GM12878 (cell line): ENCODE measurements around the gene HIVEP1. TPM values are rescaled to one million over a fixed set of nuclear protein-coding genes. Genes with fewer than 3 reads are reported as not detected.

Source experiments
- ATAC-seq: fragments of 200-7000 bp; cut with Tn5 transposase; 3 replicates; pipeline ENCODE4 v1.9.1; 2020; ENCODE audit warnings: mild to moderate bottlenecking, moderate library complexity
- BruUV-seq: library from RNA; stranded (reverse); fragments of 400-500 nt; replicated peaks from 2 replicates; lab custom pipeline; 2021; lab: Mats Ljungman, UMichigan
- CTCF ChIA-PET: fragments of 300-600 bp; sonication (Branson Sonifier 250); formaldehyde crosslinking; extraction: SDS; loops from one replicate; lab custom pipeline; 2021; ENCODE audit warnings: inconsistent platforms; lab: Yijun Ruan, JAX
- POLR2A ChIA-PET: fragments of 350-600 bp; formaldehyde crosslinking; extraction: SDS; loops from one replicate; lab custom pipeline; 2021; ENCODE audit warnings: inconsistent platforms; lab: Charles Lee
- RAD21 ChIA-PET: fragments of 300-600 bp; sonication (Branson Sonifier 250); formaldehyde crosslinking; loops from one replicate; lab custom pipeline; 2023; ENCODE audit warnings: antibody characterized with exemption; ENCODE audit not compliant: unreplicated experiment; lab: Charles Lee
- SMC1A ChIA-PET: fragments of 300-600 bp; sonication (Branson Sonifier 250); formaldehyde crosslinking; loops from one replicate; lab custom pipeline; 2023; ENCODE audit not compliant: unreplicated experiment, uncharacterized antibody; lab: Charles Lee
- DNase-seq: peaks from one replicate; pipeline ENCODE4 v3.0.0-alpha.2; 2011; ENCODE audit warnings: low read depth, low spot score
- FAIRE-seq: peaks from 3 replicates; lab custom pipeline; 2011; peaks lifted over from hg19 to GRCh38; lab: Jason Lieb, UNC
- H2AFZ ChIP-seq: 2 replicates; pipeline ENCODE4 v1.6.0; 2011; ENCODE audit warnings: low read depth, low read length, control low read depth; ENCODE audit not compliant: control insufficient read depth
- H3K27ac ChIP-seq: 2 replicates; pipeline ENCODE4 v1.5.1; 2011; ENCODE audit warnings: control low read depth; ENCODE audit not compliant: control insufficient read depth, insufficient read depth
- H3K27me3 ChIP-seq, 2 experiments: replicated peaks in 1 of 2; 2 replicates each; pipeline versions ENCODE4 v1.6.0 to v1.6.1; 2011; ENCODE audit warnings: low read length in 1 of 2; ENCODE audit not compliant: control insufficient read depth in 2 of 2, insufficient read depth in 2 of 2
- H3K36me3 ChIP-seq, 2 experiments: 2 replicates each; pipeline ENCODE4 v1.5.1; 2011; ENCODE audit warnings: low read length in 1 of 2; ENCODE audit not compliant: control insufficient read depth in 2 of 2, insufficient read depth in 2 of 2
- H3K4me1 ChIP-seq: 2 replicates; pipeline ENCODE4 v1.6.1; 2011; ENCODE audit warnings: mild to moderate bottlenecking, low read length, moderate library complexity, mixed read lengths; ENCODE audit not compliant: control insufficient read depth, insufficient read depth
- H3K4me2 ChIP-seq: 2 replicates; pipeline ENCODE4 v1.6.0; 2011; ENCODE audit warnings: control low read depth; ENCODE audit not compliant: control insufficient read depth, insufficient read depth
- H3K4me3 ChIP-seq: fragments of 200-600 bp; sonication (generic); 2 replicates; pipeline ENCODE4 v1.5.1; 2016
- H3K79me2 ChIP-seq: 2 replicates; pipeline ENCODE4 v1.6.0; 2011; ENCODE audit warnings: low read length; ENCODE audit not compliant: control insufficient read depth, insufficient read depth
- H3K9ac ChIP-seq: 2 replicates; pipeline ENCODE4 v1.8.0; 2011; ENCODE audit warnings: low read length, control low read depth, mixed read lengths; ENCODE audit not compliant: control insufficient read depth, insufficient read depth
- H3K9me3 ChIP-seq: replicated peaks from 3 replicates; pipeline ENCODE4 v1.5.1; 2011; ENCODE audit warnings: mild to moderate bottlenecking, low read length; ENCODE audit not compliant: control insufficient read depth, insufficient read depth
- H4K20me1 ChIP-seq: 2 replicates; pipeline ENCODE4 v1.6.0; 2011; ENCODE audit not compliant: control insufficient read depth, insufficient read depth
- ATF7 ChIP-seq: fragments of 450-650 bp; IDR thresholded peaks from 2 replicates; pipeline ENCODE4 v1.6.1; 2016; ENCODE audit warnings: low read depth, mild to moderate bottlenecking
- RELB ChIP-seq: fragments of 450-650 bp; IDR thresholded peaks from 2 replicates; pipeline ENCODE4 v1.6.1; 2017; ENCODE audit warnings: low read depth, mild to moderate bottlenecking, moderate library complexity
- SREBF2 ChIP-seq: IDR thresholded peaks from 2 replicates; pipeline ENCODE4 v1.6.1; 2012; ENCODE audit warnings: mild to moderate bottlenecking, low read length
- USF2 ChIP-seq: IDR thresholded peaks from 2 replicates; pipeline ENCODE4 v1.6.1; 2011; ENCODE audit warnings: low read depth, low read length, improper control_type of control experiment, borderline replicate concordance
- ZNF687 ChIP-seq: fragments of 450-650 bp; IDR thresholded peaks from 2 replicates; pipeline ENCODE4 v1.6.1; 2017; ENCODE audit warnings: mild to moderate bottlenecking, moderate library complexity
- WGBS: methylation state at CpG from one replicate; pipeline ENCODE4 v1.1.6; 2016; ENCODE audit warnings: low lambda C conversion rate; ENCODE audit not compliant: insufficient replicate concordance, insufficient coverage; ENCODE audit errors: missing lambda C conversion rate; 5-methylcytosine and 5-hydroxymethylcytosine counted together
- in situ Hi-C: fragments of 300-500 bp; cut with MboI; formaldehyde crosslinking; loops from 9 replicates; pipeline ENCODE4 v1.14.3; 2018; ENCODE audit warnings: mixed read lengths
- intact Hi-C: fragments of 100-400 bp; cut with micrococcal nuclease; formaldehyde crosslinking; loops from one replicate; pipeline ENCODE4 v1.14.2; 2022; ENCODE audit not compliant: unreplicated experiment
- polyA plus RNA-seq, 11 experiments: library from polyadenylated mRNA; depleted of rRNA in 4 of 11; unstranded in 6 of 11; stranded (reverse) in 5 of 11; fragments of >200 nt; fragmentation: Nextera tagmentation in 4 of 11; fragmentation: Illumina TruSeq in 1 of 11; extraction: Ambion mirVana in 4 of 11; extraction: Trizol in 1 of 11; gene quantifications; 1 replicate in 1 of 11; 2 replicates in 10 of 11; pipeline versions ENCODE4 v1.2.1 to v1.2.3, GENCODE V29; 2011 to 2016; ENCODE audit warnings: inconsistent platforms in 2 of 11, missing spikeins in 2 of 11, low read depth in 1 of 11
- total RNA-seq, 4 experiments: library from RNA; depleted of rRNA in 3 of 4; stranded (reverse); fragments of >200 nt in 3 of 4; fragmentation: Illumina TruSeq in 1 of 4; extraction: Trizol in 1 of 4; gene quantifications; 2 replicates each; pipeline versions ENCODE4 v1.2.1 to v1.2.3, GENCODE V29; 2013 to 2021

Gene HIVEP1
- total and polyA plus RNA-seq, 10 of the 15 experiments (the other 5 are each of a cell fraction or from before 2014, with no cell fraction given), result 4.3 to 37.5 (median 21.6) TPM

- Histone ChIP-seq H3K4me3 (no peak overlapping the region), H3K4me1 (peaks cover 29% of the 10 kb centered on the region), H4K20me1 (no peaks in the 10 kb centered on the region), H3K9me3 (peaks cover 2% of the 10 kb centered on the region; the same call in 2 of the 3 replicates), H3K9ac (no peak overlapping the region), H3K79me2 (peaks cover 98% of the 10 kb centered on the region), H3K27me3 (no peaks in the 10 kb centered on the region), H3K4me2 (no peak overlapping the region; the same call in none of the 2 replicates), H3K36me3 (no peaks in the 10 kb centered on the region; a peak in 2 of 4 replicates), H3K27ac (no peak overlapping the region; the same call in 1 of the 2 replicates), H2AFZ (no peak overlapping the region)
- ChIA-PET SMC1A (interaction anchor here (0.7 to 1.4 kb wide), 6 partner anchors 10 to 75 kb away, joined by 3 to 10 read pairs (median 4); no protein-coding TSS in a partner anchor), POLR2A (interaction anchor here (0.6 to 1.0 kb wide), 3 partner anchors 74 to 275 kb away, joined by 3 to 6 read pairs (median 3); no protein-coding TSS in a partner anchor), RAD21 (interaction anchor here (0.7 to 1.0 kb wide), 4 partner anchors 8 to 403 kb away, joined by 3 to 4 read pairs (median 3); no protein-coding TSS in a partner anchor), CTCF (interaction anchor here (0.5 to 1.0 kb wide), 5 partner anchors 8 to 548 kb away, joined by 3 to 5 read pairs (median 3); no protein-coding TSS in a partner anchor)
- intact Hi-C loops (no loop called here), in situ Hi-C loops (loop anchor here (5.0 kb wide), 1 partner anchor 549 kb away; no protein-coding TSS in a partner anchor)
- no TSS peak for BruUV-seq
- no peak for DNase-seq
- 80% methylated on average over 5 of the region's 5 CpGs for WGBS
- FAIRE-seq, result no peak
- ATAC-seq, result no peak
- TF ChIP-seq USF2 (no peak), SREBF2 (no peak), ZNF687 (0 out of 2 replicates have a peak, but pooled peaks have one; percentile 27), RELB (no peak), ATF7 (peak; percentile 84)
- TF ChIP-seq, all 136 proteins: peak for 2
Observed at GRCh38 chr6:12058172-12058961, 46.3 kb downstream of the HIVEP1 start.
